Prostate gland (tissue), 2 donors: ENCODE data around the gene EMP2.

Source experiments
- CTCF ChIP-seq, 4 experiments: fragments of 200-600 bp in 2 of 4; fragments of 450-650 bp in 2 of 4; sonication (generic) in 2 of 4; IDR thresholded peaks; 1 replicate in 3 of 4; 2 replicates in 1 of 4; pipeline ENCODE4 v1.5.1; 2016 to 2019; ENCODE audit warnings: antibody characterized with exemption in 4 of 4, mild to moderate bottlenecking in 2 of 4, moderate library complexity in 2 of 4
- POLR2A ChIP-seq: fragments of 450-650 bp; IDR thresholded peaks from one replicate; pipeline ENCODE4 v1.6.1; 2016; ENCODE audit warnings: antibody characterized with exemption, mild to moderate bottlenecking
- POLR2AphosphoS5 ChIP-seq: sonication (generic); formaldehyde crosslinking; IDR thresholded peaks from one replicate; pipeline ENCODE4 v1.6.1; 2017; ENCODE audit warnings: antibody characterized with exemption

GRCh38 chr16:10537946-10538345 lies 42.5 kb downstream of the EMP2 start:
- TF ChIP-seq CTCF (IDR thresholded peaks at IDR 0.05) (no peak), POLR2AphosphoS5 (no peak), POLR2A (no peak)
